HCEC 1CT (cell line): ENCODE data around the gene RHOB.
"Not testable (repeated sequence)": the region's sequence is repeated elsewhere in the genome, so short reads cannot be mapped to it uniquely, and the experiment has no call there.

Experiments used
- DNase-seq: peaks from one replicate; pipeline ENCODE4 v3.0.0-alpha.2; 2017

The RHOB gene

GRCh38 chr2:20476950-20477349 is 30.1 kb downstream of the RHOB start:
- no peak for DNase-seq

DNA sequence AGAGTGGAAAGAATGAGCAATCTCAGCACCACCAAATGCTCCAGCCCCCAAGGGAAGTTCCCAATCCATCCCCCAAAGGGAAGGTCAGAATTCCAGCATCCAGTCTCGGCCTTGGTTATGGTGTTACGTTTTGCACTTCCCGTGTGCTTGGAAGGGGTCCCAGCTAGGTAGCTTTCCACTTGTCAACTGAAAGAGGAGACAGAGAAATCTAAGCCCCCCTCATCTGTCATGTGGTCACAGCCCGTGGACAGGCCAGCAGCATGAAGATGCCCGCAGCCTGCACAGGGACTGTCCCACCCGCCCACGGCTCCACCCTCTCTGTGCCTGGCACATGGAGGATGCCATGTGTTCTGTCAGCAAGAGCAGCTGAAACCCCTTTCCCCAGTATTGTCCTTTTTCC is 32.1 kb downstream of the RHOB start:
- DNase-seq: no peak

DNA sequence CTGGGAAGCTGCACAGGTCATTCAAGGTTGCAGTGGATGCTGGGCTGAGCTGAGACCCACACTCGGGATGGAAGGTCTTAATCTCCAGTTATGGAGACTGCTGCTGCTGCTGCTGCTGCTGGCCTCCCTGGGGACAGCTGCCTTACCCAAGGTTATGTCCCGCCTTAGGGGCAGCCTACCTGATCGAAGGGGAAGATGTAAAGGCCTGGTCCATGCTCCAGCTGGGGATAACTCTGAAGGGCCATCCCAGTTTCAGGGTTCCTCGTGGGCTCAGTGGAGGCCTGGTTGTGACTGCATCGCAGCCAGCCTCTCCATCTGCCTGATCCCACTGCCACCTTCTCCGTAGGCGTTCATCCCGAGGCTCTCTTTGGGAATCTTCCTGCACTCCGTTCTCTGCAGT is 33.0 kb downstream of the RHOB start:
- no peak for DNase-seq

- DNase-seq: no peak
Observed at GRCh38 chr2:20480913-20481312, 34.0 kb downstream of the RHOB start.

DNA sequence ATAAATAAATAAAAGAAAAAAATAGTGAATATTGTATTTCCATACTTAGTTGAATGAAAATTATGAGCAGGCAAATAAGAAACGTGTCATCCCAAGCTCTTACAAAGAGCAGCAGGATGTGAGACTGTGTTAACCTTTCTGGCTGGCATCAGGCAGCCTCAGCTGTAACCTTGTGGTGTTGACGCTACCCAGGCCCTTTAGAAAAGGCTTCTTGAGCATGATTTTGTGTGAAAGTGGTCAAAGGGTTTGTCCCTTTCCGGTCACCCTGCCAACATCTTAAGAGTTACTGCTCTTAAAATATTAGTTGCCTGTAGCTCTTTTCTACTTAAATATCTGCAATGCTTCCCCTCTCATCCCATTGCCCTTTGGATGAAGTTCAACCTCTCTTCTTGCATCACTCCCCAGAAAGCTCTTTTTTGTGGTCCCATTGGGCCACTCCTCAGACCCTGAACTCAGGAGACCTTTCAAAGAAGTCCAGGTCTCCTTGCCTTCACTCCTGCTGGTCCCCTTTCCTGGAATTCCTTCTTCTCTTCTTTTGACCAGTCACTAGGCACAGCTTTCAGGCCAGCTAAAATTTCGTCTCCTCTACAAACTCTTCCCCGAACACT is 35.0 kb downstream of the RHOB start:
- DNase-seq: no peak

- DNase-seq: no peak
Observed at GRCh38 chr2:20482725-20483124, 35.9 kb downstream of the RHOB start.

GRCh38 chr2:20483194-20483895 is 36.5 kb downstream of the RHOB start:
- DNase-seq: no peak

GRCh38 chr2:20484034-20484617 is 37.3 kb downstream of the RHOB start:
- no peak for DNase-seq

DNA sequence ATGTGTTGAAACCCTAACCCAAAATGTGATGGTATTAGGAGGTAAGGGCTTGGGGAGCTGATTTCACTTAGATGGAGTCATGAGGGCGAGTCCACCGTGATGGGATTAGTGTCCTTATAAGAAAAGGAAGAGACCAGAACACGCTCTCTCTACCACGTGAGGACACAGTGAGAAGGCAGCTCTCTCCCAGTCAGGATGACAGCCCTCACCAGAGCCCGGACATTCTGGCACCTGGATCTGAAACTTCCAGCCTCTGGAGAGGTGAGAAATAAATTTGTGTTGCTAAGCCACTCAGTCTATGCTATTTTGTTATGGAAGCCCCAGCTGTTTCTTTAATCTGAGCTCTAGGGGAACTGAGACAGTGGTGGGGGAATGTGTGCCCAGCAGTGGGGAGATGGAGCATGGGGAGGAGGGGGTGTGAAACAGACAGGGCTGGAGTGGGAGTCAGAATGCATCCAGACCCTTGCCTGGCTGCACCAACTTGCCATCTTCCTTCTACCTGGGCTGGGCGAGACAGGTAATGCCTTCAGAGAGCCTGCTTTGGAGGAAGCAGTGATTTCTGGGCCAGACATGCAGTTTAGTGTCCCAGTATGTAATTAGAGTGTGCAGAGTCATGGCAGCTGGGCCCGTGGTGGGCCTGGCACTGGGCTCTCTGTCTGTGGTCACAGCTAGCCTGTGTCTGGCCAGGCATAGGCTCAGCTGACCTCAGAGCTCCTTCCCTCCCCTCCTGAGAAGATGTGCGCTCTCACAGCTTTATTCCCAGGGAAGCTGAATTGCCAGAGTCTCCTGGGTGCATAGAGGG is 38.1 kb downstream of the RHOB start:
- DNase-seq: no peak

DNA sequence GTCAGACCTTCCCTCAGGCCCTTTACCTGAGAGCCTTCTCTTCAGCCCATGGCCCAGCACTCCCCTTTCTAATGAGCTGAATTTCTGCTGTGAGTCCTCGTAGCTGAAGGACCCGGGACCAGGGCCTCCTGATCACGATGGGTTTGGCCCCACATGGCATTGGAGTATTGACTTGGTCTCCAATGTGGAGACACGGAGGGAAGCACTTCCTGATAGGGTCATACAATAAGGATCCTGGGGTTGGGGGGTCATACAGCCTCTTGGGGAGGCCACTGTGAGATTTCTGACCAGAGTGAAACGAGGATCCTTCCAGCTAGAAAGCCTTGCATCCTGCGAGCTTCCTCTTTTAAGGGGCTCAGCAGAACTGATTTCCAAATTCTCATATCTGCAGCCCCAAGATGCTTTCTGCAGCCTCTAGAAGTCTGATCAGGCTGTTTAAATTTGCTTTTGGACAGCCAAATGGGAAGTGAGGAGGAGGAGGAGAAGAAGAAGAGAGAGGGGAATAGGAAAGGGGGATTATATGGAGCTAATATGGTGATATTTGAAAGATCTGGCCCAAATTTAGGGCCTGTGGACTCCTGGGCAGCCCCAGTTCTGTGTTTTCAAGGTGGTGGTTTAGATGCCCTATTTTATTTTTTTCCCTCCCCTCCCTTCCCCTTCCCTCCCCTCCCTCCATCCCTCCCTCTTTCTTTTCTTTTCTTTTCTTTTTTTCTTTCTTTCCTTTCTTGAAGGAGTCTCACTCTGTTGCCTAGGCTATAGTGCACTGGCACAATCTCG is 38.9 kb downstream of the RHOB start:
- DNase-seq: no peak

- no peak for DNase-seq
Observed at GRCh38 chr2:20486571-20486970, 39.7 kb downstream of the RHOB start.

DNA sequence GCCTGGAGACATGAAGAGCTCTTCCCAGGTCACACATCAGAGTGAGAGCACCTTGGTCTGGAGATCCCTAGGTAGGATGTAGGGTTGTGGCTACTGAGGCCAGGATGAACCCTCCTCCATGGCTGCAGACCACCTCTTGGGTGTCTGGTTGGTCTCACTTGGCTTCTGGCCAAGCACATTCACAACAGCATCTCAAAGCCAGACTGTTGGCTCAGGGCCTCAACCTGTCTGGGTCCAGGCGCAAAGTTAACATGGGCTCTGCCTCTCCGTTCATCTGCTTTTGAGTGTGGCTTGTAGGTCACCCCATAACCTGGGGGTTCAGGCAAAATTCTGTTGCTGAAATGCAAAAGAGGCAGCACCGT is 40.1 kb downstream of the RHOB start:
- DNase-seq: no peak

GRCh38 chr2:20487392-20488174 is 40.7 kb downstream of the RHOB start:
- no peak for DNase-seq

DNA sequence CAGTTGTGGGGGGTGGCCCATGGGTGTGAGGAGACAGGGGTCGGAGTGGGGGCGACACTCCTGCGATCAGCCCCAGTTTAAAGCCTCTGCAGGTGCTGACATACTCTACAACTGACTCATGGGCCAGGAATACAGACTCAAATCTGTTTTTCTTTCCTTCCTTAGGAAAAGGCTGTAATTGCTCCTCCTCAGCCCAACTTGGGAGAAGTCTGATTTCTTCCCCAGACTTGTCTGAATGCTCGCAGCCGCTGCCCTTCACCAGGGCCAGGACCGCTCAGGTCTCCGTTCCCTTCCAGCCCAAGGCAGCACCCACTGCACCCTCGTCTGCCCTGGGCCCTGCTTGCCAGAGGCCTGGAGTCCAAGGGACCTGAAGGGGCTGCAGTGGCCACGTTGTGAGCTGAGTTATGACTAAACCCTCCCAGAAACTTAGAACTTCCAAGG is 41.3 kb downstream of the RHOB start:
- DNase-seq: no peak

DNA sequence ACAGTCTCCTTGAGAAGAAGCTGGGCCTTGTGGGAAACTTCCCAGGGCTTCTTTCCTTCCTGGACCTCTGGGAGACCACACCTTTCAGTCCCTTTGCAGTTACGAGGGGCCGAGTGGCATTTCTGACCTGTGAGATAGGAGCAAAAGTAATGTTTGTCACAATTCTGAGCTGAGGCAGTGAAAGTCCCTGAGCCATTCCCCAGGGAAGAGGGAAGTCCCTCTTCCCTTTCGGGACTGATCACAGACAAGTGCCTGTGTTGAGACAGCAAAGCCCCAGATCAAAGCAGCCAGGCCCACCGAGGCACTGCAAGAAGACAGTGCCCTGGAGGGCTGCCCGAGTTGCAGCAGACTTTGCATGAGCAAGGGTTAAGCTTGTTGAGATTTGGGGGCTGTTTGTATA is 41.9 kb downstream of the RHOB start:
- DNase-seq: no peak

GRCh38 chr2:20490300-20491181 is 43.7 kb downstream of the RHOB start:
- no peak for DNase-seq

DNA sequence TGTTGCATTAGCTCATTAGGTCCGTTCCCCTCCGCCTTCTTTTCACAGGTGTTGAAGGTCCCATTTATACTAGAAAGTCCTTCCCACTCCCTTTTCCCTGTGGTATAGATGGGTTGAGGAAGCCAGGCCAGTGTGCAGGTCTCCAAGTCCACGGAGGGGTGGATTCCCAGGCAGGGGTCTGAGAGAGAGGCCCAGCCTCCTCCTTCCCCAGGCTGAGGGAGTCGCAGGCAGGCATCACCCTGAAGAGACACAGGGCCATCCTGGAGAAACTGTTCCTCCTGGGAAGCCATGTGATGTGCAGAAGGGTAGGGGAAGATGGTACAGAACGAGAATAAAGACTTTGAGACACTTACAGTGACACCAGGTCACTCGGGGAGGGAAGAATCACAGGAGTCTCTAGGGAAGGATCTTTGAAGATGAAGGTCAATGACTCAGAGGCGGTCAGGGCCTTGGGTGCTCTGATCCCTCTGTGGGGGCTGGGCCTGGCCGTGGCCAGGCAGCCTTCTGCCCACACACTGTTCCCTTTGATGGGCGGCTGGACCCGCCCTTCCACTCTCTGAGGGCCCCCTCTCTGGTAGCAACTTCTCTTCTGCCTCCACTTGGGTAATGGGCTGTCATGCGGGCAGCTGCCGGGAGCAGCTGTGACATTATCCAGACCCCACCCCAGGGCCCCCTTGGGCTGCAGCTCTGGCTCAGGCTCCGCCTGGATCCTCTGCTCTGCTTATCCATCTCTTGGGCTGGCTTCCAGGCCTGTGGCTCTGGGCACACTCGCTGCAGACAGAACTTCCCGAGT is 45.1 kb downstream of the RHOB start:
- DNase-seq: no peak

DNA sequence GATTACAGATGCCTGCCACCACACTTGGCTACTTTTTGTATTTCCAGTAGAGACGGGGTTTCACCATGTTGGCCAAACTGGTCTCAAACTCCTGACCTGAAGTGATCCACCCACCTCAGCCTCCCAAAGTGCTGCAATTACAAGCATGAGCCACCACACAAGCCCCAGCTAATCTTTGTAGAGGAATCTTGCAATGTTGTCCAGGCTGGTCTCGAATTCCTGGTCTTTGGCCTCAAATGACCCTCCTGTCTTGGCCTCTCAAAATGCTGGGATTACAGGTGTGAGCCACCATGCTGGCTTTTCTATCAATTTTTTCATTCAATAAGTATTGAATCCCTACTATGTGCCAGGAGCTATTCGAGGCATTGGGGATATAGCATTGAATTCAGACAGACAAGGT is 46.2 kb downstream of the RHOB start:
- not testable (repeated sequence) for DNase-seq

- DNase-seq: peak; percentile 36
Observed at GRCh38 chr2:20494241-20494640, 47.4 kb downstream of the RHOB start.
